ENCODE measurements around the gene KSR1. TPM values are rescaled to one million over a fixed set of nuclear protein-coding genes. Genes with fewer than 3 reads are reported as not detected.

Gene KSR1
- polyA plus RNA-seq, 1 of the 3 experiments (the other 2 are of a cell fraction) = 7.5 TPM

GRCh38 chr17:27601975-27602302, 145.7 kb downstream of the KSR1 start:
- Histone ChIP-seq H3K27me3 (ENCODE audit: insufficient read depth) (no peaks in the 10 kb centered on the region), H3K36me3 (replicated peaks in 1 of 2; ENCODE audit: control insufficient read depth in 1 of 2, insufficient read depth in 2 of 2, low read length in 1 of 2) (peaks cover 3 to 23% of the 10 kb centered on the region in 2 experiments), H2AFZ (ENCODE audit: low read depth) (no peak overlapping the region), H3K9me2 (no peaks in the 10 kb centered on the region), H3K9me3 (no peaks in the 10 kb centered on the region), H3K4me3 (ENCODE audit: low read depth in 2 of 2, low read length in 1 of 2) (no peak overlapping the region; a peak in 1 of 4 replicates), H3K9ac (no peak overlapping the region), H3K4me1 (ENCODE audit: control insufficient read depth in 1 of 2, insufficient read depth in 2 of 2, low read depth in 1 of 2, low read length in 1 of 2) (peaks cover 0 to 10% of the 10 kb centered on the region in 2 experiments; a peak in 1 of 4 replicates), H3K4me2 (no peak overlapping the region), H3K79me2 (ENCODE audit: insufficient read depth) (no peaks in the 10 kb centered on the region), H3F3A (replicated peaks; ENCODE audit: insufficient read depth) (peaks cover 4% of the 10 kb centered on the region), H4K20me1 (ENCODE audit: insufficient read depth) (no peaks in the 10 kb centered on the region), H3K27ac (ENCODE audit: low read depth in 2 of 2, low read length in 1 of 2) (no peak overlapping the region)
- CTCF ChIA-PET = interaction anchor here (0.6 to 20.9 kb wide), 46 partner anchors 8 to 406 kb away, joined by 3 to 365 read pairs (median 6); partner anchors contain the start of gene KSR1
- no peak for DNase-seq
- no peak for TF ChIP-seq SIN3A (IDR thresholded peaks at IDR 0.05; ENCODE audit: borderline replicate concordance, low read depth, low read length)
- TF ChIP-seq MXI1 (IDR thresholded peaks at IDR 0.05; ENCODE audit: low read depth, low read length) = no peak
- TF ChIP-seq MEF2A (IDR thresholded peaks at IDR 0.05; ENCODE audit: borderline replicate concordance, low read depth) = no peak
- TF ChIP-seq CHD2 (IDR thresholded peaks at IDR 0.05; ENCODE audit: low read length, partially characterized antibody) = no peak
- no peak for TF ChIP-seq FOXJ3 (CRISPR knock-in tag; IDR thresholded peaks at IDR 0.05)
- TF ChIP-seq RAD21 (IDR thresholded peaks at IDR 0.05; ENCODE audit: low read length) = no peak
- TF ChIP-seq FOSL2 (IDR thresholded peaks at IDR 0.05; ENCODE audit: borderline replicate concordance, low read depth) = no peak
- TF ChIP-seq TEAD4 (IDR thresholded peaks at IDR 0.05; ENCODE audit: borderline replicate concordance, insufficient read depth) = no peak
- TF ChIP-seq, protein P1, sequence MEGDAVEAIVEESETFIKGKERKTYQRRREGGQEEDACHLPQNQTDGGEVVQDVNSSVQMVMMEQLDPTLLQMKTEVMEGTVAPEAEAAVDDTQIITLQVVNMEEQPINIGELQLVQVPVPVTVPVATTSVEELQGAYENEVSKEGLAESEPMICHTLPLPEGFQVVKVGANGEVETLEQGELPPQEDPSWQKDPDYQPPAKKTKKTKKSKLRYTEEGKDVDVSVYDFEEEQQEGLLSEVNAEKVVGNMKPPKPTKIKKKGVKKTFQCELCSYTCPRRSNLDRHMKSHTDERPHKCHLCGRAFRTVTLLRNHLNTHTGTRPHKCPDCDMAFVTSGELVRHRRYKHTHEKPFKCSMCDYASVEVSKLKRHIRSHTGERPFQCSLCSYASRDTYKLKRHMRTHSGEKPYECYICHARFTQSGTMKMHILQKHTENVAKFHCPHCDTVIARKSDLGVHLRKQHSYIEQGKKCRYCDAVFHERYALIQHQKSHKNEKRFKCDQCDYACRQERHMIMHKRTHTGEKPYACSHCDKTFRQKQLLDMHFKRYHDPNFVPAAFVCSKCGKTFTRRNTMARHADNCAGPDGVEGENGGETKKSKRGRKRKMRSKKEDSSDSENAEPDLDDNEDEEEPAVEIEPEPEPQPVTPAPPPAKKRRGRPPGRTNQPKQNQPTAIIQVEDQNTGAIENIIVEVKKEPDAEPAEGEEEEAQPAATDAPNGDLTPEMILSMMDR (IDR thresholded peaks at IDR 0.05) = no peak
- TF ChIP-seq REST (IDR thresholded peaks at IDR 0.05; ENCODE audit: low read depth, low read length) = no peak
- no peak for TF ChIP-seq NRF1 (IDR thresholded peaks at IDR 0.05; ENCODE audit: low read depth, low read length)
- TF ChIP-seq GABPA (IDR thresholded peaks at IDR 0.05; ENCODE audit: low read depth) = no peak
- TF ChIP-seq, protein P2, sequence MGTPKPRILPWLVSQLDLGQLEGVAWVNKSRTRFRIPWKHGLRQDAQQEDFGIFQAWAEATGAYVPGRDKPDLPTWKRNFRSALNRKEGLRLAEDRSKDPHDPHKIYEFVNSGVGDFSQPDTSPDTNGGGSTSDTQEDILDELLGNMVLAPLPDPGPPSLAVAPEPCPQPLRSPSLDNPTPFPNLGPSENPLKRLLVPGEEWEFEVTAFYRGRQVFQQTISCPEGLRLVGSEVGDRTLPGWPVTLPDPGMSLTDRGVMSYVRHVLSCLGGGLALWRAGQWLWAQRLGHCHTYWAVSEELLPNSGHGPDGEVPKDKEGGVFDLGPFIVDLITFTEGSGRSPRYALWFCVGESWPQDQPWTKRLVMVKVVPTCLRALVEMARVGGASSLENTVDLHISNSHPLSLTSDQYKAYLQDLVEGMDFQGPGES (IDR thresholded peaks at IDR 0.05; ENCODE audit: low read depth, low read length) = no peak
- no peak for TF ChIP-seq EZH2phosphoT487 (IDR thresholded peaks at IDR 0.05; ENCODE audit: borderline replicate concordance, low read depth)
- TF ChIP-seq RCOR1 (IDR thresholded peaks at IDR 0.05; ENCODE audit: low read length) = no peak
- TF ChIP-seq TCF12 (IDR thresholded peaks at IDR 0.05) = no peak
- TF ChIP-seq POLR2AphosphoS5 (IDR thresholded peaks at IDR 0.05; ENCODE audit: low read depth, low read length) = no peak
- no peak for TF ChIP-seq YY1 (IDR thresholded peaks at IDR 0.05; ENCODE audit: low read depth)
- TF ChIP-seq FOXM1 (IDR thresholded peaks at IDR 0.05; ENCODE audit: low read depth) = no peak
- TF ChIP-seq, protein P3, sequence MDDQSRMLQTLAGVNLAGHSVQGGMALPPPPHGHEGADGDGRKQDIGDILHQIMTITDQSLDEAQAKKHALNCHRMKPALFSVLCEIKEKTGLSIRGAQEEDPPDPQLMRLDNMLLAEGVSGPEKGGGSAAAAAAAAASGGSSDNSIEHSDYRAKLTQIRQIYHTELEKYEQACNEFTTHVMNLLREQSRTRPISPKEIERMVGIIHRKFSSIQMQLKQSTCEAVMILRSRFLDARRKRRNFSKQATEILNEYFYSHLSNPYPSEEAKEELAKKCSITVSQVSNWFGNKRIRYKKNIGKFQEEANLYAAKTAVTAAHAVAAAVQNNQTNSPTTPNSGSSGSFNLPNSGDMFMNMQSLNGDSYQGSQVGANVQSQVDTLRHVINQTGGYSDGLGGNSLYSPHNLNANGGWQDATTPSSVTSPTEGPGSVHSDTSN (IDR thresholded peaks at IDR 0.05) = no peak
- 49% methylated on average over 2 of the region's 2 CpGs for WGBS (ENCODE audit: low lambda C conversion rate)
- POLR2A ChIA-PET = interaction anchor here (1.1 kb wide), 1 partner anchor 146 kb away, joined by 3 read pairs; no protein-coding TSS in a partner anchor
